GM21529 (cell line): ENCODE data around the gene XKR3.
"Not testable (repeated sequence)": the region's sequence is repeated elsewhere in the genome, so short reads cannot be mapped to it uniquely, and the experiment has no call there.

Experiments used
- ATAC-seq: cut with Tn5 transposase; IDR thresholded peaks from one replicate; pipeline ENCODE4 v1.9.1; 2021; ENCODE audit not compliant: unreplicated experiment

XKR3 gene

GRCh38 chr22:16748160-16748929 lies 76.9 kb downstream of the XKR3 start:
- ATAC-seq: not testable (repeated sequence)

DNA sequence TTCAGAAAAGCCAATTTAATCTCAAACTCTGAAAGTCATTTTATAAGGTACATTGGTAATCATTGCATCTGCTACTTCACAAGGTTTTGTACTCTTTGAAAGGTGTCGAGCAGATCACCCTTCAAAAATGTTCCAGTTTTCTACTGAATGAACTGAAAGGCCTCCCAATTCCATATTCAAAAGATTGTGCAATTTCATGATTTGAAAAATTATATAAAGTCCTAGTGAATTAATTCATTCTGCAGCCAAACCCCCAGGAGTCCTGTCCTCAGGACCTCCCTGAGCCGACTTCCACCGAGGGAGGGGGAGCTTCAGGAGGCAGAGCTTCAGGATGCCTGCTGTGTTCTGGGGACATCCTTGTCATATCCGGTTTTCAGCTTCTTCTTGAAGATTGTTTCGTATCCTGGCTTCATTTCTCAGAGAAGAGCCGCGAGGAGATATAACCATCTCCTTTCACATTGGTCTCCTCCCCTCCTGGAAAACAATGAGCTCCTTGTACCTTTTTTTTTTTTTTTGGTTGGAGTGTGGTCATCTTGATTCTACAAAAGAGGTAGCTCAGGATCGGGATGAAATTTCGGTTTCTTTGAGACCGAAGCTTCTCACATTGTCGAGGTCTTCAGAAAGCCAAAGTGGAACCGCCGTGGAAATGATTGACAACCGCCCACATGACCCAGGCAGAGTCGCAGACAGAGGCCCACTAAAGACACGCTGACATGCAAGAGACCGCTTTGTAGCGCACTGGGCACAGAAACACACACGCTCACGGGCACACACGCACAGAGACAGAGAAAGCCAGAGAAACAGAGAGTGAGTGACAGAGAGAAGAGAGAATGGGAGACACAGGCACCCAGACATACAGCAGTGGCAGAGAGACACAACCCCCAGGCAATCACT lies 77.7 kb downstream of the XKR3 start:
- ATAC-seq: not testable (repeated sequence)

- ATAC-seq: not testable (repeated sequence)
Observed at GRCh38 chr22:16734271-16734670, 90.9 kb downstream of the XKR3 start.
